Pulmonary artery endothelial cell (primary cell): ENCODE measurements around the gene ADAMTS19. TPM values are rescaled to one million over a fixed set of nuclear protein-coding genes. Genes with fewer than 3 reads are reported as not detected.

Experiments used
- DNase-seq: peaks from one replicate; pipeline ENCODE4 v3.0.0-alpha.2; 2011; ENCODE audit warnings: low read depth, low spot score
- total RNA-seq: library from RNA; depleted of rRNA; stranded (reverse); fragments of >200 nt; gene quantifications from 2 replicates; pipeline ENCODE4 v1.2.3, GENCODE V29; 2014

Gene ADAMTS19
- total RNA-seq, 1 donor from 2014 or later: not detected

- DNase-seq: no peak
Observed at GRCh38 chr5:129672006-129672405, 211.9 kb downstream of the ADAMTS19 start.

DNA sequence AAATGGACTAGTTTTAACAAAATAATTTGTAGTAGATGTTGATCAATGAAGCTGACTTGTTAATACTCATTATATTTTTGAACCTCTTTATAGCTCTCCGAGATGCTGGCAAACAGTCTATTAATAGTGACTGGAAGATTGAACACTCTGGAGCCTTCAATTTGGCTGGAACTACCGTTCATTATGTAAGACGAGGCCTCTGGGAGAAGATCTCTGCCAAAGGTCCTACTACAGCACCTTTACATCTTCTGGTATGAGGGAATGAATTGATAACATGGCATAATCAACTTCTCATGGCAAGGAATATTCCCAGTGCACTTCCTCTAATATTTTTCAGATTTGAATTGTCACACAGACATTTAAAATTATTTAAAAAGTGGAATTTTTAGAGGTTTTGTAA lies 219.6 kb downstream of the ADAMTS19 start:
- no peak for DNase-seq

- no peak for DNase-seq
Observed at GRCh38 chr5:129687941-129688340, 227.8 kb downstream of the ADAMTS19 start.

DNA sequence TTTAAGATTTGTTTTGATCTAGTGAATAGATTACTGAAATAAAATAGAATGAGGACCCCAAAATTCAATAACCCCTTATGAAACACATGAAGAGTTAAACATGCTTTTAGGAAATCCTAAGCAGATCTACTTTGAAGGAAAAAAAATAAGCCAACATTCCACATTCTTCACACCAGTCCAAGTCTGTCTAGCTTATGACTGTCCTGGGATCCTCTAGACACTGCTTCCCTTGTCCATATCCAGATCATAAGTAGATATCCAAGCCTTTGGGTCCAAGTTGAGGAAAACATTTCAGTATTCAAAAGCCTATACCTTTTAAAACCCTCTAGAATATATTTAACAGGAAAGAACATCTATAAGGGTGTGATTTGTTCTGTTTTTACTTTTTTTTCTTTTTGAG lies 228.9 kb downstream of the ADAMTS19 start:
- no peak for DNase-seq

DNA sequence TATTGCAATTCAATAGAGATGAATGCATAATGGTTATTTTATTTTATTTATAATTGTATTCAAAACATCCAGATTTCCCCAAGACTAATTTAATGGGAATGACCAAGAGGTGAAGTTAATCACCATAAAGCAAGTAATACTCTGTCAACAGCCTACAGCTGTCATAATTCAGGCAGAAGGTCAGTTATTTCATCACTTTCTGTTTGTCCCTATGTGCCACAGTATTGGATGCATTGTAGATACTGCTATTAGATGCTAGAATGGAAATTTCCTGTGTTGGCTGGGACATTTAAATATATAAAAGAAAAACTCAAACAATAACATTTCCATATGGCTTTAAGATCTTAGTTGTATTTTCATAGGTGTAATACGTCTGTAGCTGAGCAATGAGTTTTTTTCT lies 231.1 kb downstream of the ADAMTS19 start:
- no peak for DNase-seq

DNA sequence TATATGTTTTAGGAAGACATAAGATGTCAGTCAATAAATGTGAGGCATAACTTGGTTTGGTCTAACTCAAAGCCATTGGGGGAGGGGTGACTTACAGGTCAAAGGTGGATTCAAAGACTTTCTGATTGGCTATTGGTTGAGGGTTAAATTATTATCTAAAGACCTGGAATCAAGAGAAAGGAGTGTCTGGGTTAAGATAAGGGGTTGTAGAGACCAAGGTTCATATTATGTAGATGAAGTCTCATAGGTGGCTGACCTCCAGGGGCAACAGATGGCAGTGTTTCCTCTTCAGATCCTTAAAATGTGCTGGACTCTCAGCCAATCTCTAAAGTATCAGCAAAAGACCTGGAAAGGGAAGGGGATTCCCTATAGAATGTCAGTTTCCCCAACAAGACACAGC lies 236.5 kb downstream of the ADAMTS19 start:
- DNase-seq: no peak

DNA sequence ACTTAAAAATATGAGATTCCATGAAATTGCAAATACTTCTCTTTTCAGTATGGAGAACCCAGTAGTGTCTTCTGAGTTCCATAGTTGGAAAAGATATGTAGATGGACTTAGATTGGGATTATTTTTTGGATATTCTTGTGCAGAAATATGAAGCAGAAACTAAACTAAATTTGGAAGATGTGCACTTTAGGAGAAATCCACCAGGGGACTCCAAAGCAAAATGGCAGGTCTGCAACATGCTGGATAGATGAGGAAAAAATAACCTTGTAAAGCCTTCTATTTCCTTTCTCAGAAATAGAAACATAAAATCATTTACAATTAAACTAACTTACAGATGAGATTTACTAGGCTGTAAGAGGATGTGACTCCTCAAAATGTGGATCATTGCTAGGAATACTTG lies 238.6 kb downstream of the ADAMTS19 start:
- no peak for DNase-seq

GRCh38 chr5:129716235-129716634 lies 256.1 kb downstream of the ADAMTS19 start:
- DNase-seq: no peak

DNA sequence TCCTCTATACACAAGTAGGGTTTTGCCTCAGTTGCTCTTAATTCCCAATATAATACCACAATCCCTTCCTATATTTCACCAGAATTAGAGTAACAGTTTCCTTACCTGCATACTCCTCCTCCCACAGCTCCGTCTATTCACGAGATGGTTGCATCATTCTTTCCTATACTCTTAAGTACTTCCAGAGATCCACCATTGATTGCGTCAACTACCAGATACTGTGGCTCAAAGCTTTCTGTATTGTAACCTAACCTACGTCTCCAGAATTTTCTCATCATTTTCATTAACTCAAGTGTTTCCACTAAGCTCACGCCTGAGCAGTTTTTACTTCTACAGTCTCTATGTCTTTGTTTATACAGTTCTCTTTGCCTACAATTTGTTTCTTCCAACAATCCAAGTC lies 256.6 kb downstream of the ADAMTS19 start:
- no peak for DNase-seq

DNA sequence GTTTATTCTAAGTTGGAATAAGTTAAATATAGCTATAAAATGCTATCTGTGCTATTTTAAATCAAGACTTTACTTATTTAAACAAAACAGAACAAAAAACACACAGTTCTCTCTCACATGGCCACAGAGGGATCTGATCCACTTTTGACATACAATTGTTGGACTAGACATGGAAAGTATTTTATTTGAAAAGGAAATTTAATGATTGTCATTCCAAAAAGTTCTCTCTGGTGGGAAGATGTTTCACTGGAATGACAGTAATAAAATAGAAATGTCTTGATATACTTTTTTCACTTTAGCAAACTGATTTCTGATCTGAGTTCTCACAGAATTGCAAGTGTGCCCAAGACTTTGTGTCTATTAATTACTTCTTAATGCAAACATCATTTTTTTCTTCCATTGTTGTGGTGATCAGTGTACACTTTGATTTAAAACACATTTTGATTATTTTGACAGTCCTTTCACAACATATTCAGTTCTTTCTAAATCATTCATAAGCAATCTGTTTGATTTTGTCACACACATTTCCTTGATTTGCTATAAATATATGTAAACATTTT lies 257.7 kb downstream of the ADAMTS19 start:
- no peak for DNase-seq

DNA sequence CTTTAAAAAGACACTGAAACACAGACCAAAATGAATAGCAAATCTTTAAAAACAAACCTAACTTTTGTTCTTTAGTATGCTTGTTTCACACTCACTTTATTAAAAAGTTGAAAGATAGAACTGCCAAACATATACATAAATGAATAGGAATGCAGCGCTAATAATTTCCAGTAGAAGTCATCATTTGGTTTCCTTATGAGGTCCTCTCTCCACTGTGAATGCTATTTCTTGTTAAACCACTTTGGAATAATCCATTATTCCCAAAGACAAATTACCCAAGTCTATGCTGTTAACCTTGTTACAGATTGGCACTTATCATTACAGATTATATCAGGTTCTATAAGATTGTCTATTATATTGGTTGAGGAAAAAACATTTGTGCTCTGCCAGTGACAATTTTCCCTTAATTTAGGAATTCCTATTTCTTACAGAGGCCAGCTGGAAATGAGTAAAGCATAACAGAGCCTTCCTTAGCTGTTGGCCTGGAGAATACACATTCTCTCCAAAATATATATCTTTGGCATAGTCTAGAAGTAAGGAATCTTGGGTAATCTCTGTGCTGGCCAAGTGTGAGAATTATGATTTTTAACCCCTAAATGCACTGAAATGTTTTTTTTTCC lies 258.5 kb downstream of the ADAMTS19 start:
- DNase-seq: no peak

DNA sequence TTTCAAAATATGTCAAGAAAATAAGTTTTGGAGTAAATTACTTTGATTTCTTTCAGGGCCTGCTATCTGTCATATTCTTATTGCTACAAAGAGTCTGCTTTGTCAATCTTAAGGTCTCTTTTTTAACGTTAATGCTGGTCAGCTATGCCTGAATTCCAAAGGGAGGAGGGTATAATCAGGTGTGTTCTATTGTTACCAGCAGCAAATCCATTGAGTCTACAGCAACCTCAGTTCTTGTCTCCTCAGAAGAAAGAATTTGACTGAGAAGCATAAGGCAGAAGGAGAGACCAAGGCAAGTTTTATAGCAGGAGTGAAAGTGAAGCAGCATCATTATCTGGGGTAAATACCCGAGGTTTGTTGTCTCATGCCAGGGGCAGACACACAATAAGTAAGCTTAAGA lies 264.1 kb downstream of the ADAMTS19 start:
- DNase-seq: no peak

GRCh38 chr5:129724647-129725046 lies 264.5 kb downstream of the ADAMTS19 start:
- DNase-seq: no peak

DNA sequence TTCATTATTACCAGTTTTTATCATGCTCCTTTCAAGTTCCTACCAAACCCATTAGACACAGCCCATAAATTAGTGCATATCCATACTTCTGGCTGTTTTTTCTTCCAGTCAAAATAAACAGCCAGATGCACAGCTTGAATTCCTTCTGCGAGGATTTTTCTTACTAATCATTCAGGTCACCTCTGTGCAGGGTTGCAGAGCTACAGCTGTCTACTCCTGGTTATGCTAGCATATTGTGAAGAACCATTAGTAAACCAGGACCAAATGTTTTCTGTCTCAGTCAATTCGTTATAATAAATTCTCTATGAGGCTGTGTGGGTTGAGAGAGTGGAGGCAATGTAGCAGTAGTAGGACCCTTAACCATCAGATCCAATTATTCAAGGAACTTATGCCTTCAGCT lies 279.7 kb downstream of the ADAMTS19 start:
- no peak for DNase-seq

- no peak for DNase-seq
Observed at GRCh38 chr5:129743541-129744187, 283.6 kb downstream of the ADAMTS19 start.

DNA sequence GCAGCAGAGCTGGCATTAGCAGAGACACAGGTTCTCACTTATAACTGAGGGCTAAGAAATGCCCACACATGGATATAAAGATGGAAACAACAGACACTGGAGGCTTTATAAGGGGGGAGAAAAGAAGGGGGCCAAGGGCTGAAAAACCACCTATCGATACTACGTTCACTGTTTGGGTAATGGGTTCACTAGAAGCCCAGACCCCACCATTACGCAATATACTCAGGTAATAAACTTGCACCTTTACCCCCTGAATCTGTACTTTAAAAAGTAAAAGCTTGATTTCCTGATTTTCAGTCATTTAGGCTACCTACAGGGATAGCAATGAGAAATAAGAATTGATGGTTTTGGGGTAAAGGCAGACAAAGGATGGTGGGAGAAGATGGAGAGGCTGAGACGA lies 285.9 kb downstream of the ADAMTS19 start:
- no peak for DNase-seq

DNA sequence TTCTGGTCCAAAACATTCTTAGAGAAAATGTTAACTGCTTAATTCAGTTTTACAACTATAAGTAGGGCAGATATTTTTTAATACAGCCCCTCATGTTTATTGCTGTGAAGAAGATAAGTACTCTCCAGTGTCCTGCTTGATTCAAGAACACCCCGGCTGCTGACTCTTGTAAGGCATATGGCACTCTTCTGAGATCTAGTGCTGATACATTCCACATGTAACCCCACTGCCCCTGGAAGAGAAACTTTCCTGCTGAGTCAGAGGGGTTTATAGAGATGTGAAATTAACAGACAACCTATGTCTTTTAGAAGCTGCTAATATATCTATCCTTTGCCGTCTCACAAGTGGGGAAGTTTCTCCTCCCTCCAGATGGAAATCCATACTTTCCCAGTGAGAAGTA lies 286.8 kb downstream of the ADAMTS19 start:
- no peak for DNase-seq

DNA sequence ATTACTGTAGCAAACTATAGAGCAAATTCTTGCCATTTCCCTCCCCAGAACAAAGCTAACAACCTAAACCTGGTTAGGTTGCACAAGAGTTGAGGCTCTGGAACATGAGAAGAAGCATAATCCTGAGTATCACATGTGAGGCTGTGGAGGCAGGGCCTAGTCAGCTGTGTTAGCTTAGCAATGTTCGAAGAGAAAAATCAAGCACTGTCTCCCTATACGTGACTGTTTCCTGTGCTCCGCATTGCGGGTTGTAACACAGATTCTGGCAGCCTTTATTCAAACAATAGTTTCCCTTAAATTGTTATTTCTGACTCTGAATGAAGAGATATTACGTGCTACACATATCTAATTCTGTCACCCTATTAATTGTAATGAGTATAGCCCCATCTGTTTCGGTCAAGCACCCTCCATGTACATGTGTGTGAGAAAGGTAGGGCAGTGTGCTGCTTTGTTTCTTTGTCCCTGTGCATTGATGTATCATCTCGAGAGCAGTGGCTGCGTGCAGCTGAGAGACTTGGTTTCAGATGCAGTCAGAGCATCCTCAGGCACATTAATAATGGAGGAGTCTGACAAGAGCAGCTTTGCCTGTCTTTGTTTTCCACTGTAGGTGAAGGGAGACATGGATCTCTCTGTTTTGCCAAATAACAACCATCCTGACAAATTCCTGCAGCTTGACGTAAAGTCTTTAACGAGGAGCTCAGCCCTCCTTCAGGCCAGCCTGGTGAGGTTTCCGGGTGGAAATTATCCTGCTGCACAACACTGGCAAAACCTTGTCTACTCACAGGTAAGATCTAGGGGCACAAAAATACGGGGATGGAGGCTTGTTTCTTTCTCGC lies 287.7 kb downstream of the ADAMTS19 start, which contains the start of gene MINAR2:
MINAR2 (plus strand) TSS at position 523 of the 836 bp plus-strand sequence; CDS start at position 620, 97 bp downstream.
- DNase-seq: no peak

- DNase-seq: no peak
Observed at GRCh38 chr5:129748913-129749880, 289.1 kb downstream of the ADAMTS19 start.

DNA sequence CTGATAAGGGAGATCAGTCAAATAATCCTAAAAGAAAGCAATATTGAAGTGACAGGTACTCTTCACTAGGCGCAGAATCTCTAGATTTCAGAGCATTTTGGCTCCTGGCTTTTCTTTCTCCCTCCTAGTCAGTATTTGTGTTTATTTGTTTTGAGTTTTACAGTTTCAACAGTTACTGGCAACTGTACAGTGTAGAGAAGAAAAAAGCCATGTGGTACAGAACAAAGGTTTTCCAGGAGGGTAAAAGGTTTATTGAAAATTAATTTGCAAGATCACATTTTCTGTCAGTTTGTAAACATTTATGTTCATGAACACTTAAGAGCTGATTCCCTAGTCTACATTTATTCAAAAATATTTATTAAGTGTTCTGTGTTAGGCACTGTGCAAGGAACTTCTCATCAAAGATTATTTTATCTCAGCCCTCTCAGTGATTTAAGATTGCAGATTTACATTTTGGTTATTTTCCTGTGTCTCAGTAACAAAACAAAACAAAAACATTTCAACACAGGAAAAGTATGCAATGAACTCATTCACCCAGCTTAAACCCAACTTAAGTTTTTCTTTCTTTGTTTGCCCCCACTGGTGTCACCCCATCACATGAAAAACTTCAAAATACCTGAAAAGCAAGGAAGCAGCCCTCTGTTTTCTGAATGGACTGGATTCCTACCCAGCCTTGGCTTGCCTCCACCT lies 300.7 kb downstream of the ADAMTS19 start:
- DNase-seq: no peak
